HG03025 (cell line): ENCODE measurements around the gene NECAB3.
"Not testable (repeated sequence)": the region's sequence is repeated elsewhere in the genome, so short reads cannot be mapped to it uniquely, and the experiment has no call there.

Experiments used
- ATAC-seq: cut with Tn5 transposase; IDR thresholded peaks from one replicate; pipeline ENCODE4 v1.9.1; 2021; ENCODE audit warnings: mild to moderate bottlenecking, moderate library complexity; ENCODE audit not compliant: unreplicated experiment, low FRiP score

NECAB3 gene

DNA sequence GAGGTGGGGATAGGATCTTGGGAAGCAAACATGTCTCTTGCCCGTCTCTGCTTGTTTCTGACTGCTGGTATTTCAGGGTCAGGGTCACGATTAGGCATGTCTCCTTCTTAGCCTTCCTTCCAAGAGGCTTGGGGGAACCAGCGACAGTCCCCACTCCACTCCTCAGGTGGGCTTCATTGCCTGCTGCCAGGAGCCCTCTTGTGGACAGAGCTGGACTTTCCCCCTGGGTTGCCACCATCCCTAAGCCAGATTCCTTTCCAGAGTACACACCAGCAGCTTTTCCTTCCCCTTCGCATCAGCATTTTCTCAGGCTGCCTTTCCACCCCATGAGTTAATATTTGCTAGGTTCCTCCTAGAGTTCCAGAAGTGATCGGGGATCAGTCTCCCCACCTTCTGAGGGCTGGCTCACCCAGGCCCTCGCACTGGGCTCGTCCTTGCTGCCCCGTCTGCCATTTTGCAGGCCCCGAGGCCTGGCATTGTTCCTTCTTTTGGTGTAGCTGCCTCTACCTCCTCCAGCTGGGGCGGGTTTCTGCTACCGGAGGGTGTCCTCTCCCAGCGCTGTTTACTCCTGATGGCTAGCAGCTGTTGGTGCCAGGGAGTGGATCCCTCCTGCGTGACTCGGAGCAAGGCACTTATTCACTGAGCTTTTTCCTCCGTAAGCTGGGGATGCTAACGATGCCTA lies 20.9 kb downstream of the NECAB3 start:
- ATAC-seq, result no peak

DNA sequence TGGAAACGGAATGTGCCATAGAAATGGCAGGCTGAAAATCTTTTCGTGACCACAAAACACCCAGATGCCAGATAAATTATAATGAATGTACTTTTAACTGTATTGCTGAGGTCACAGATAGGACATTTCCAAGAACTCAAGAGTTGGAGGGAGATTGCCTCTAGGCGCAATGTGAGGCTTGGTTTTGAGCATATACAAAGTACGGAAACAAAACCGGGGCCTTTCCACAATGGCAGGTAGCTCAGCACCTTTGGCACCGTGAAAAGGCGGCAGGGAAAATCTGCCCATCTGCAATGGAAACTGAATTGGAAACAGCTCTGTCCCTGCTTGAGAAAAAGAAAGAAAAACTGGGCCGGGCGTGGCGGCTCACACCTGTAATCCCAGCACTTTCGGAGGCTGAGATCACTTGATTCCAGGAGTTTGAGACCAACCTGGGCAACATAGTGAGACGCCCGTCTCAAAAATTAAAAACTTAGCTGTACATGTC lies 22.6 kb downstream of the NECAB3 start:
- no peak for ATAC-seq

- no peak for ATAC-seq
Observed at GRCh38 chr20:33650753-33651561, 23.3 kb downstream of the NECAB3 start.

GRCh38 chr20:33650111-33650752 lies 24.0 kb downstream of the NECAB3 start:
- ATAC-seq, result no peak

DNA sequence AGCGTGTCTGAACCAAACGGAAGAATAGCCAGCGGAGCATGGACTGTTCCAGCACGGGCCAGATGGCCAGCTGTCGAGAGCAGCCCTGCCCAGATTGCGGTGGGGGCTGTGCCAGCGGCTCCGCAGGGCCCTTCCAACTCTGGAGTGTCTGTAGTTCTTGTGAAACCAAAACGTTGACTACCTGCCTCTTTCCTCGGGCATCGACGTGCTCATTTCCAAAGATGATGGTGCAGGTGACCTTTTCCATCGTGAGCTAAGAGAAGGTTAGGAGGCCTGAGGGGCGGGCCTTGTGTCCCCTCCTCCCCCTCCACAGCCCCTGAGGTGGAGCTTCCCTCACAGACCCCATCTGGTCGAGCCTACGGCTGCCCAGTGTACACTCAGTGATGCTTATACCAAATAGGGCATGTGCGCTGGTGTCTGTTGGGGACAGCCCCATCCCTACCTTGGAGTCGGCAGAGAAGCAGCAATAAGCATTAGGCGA lies 25.0 kb downstream of the NECAB3 start:
- ATAC-seq, result no peak

DNA sequence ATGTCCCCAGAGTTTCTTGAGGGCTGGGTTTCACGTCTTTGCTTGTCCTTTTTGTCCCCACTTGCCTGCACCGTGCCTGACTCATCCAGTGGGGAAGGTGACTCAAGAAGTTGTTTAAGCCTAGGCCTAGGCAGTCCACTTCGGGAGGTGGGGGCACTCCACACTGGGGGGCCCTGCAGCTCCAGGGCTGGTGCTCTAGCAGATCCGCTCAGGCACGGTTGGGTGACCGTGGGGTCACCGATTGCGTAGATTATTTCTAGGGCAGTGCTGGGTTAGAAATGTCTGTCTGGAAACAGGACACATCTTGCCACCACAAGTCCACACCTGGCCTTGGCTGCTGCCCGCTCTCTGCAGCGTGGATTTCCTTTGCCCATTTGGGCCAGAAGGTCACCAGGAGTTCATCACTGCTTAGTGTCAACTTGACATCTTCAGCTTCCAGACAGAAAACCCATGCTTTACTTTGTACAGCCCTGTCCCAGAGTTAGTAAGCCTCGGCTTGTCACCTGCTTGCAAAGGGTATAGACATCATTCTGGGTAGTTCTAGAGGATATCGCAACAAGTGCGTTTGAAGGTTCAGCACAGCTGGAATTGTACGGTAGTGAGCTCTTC lies 25.7 kb downstream of the NECAB3 start:
- no peak for ATAC-seq

DNA sequence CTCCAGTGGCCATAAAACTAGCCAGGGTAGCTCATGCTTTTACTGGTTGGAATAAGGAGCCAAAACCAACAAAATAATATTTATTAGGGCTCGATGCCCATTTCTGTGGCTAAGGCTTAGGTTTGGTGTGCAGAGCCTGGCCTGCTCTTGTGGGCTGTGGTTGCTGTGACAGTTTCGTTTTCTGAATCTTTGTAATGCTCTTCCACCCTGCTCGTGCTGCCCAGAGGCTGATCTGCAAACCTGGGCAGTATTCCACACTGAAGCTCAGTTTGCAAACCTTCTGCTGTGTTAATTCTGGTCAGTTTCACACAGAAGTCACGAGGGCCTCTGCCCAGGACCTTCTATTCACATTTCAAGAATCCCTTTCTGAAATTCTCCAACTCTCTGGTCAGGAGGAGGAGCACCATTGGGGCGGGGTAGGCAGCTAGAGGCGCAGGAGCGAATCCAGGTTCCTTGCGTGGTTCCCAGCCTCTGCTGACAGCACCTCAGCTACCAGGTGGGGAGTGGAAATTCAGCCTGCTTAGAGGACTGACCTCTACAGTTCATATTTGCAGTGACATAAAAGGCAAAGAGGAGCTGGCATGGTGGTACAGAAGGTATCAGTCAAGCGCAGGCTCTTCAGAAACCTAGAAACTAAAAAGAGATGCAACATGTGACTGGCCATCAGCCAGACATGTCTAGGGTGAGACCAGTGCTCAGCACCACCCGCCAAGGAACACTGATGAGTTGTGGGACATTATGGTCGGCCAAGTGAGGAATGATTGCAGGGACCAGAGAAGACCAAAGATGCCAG lies 26.4 kb downstream of the NECAB3 start:
- ATAC-seq, result no peak

DNA sequence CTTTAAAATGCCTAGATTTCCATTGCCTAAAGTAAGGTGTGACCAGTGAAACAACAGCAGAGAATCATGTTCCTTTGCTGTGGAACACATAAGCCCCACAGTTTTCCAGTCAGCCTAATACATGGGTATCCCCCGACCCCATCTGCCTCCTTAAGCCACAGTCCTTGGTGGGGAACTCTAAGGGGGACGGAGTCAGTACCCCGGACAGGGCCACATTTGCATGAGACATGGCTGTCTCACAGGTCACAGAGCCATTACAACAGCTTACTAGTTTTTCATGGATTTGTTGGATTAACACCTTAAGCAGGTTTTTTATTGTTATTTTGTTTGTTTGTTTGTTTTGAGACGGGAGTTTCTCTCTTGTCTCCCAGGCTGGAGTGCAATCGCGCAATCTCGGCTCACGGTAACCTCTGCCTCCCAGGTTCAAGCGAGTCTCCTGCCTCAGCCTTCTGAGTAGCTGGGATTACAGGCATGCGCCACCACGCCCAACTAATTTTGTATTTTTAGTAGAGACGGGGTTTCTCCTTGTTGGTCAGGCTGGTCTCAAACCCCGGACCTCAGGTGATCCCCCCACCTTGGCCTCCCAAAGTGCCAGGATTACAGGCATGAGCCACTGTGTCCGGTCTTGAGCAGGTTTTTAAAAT lies 27.1 kb downstream of the NECAB3 start:
- not testable (repeated sequence) for ATAC-seq

DNA sequence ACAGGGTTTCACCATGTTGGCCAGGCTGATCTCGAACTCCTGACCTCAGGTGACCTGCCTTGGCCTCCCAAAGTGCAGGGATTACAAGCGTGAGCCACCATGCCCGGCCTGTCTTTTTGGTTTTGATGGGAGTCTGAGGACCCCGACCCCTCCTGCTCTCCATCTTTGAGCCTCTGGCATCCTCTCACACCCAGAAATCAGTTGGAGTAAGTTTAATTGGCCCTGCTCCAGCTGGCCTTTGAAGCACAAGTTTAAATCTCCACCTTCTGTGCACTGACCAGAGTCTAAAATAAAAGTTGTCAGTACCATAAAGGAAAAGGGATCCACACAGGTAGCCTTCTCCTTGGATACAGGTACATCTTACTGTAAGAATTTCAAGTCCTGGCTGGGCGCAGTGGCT lies 28.0 kb downstream of the NECAB3 start:
- no peak for ATAC-seq

GRCh38 chr20:33645396-33645795 lies 28.8 kb downstream of the NECAB3 start:
- no peak for ATAC-seq

- ATAC-seq, result no peak
Observed at GRCh38 chr20:33645072-33645358, 29.2 kb downstream of the NECAB3 start.

DNA sequence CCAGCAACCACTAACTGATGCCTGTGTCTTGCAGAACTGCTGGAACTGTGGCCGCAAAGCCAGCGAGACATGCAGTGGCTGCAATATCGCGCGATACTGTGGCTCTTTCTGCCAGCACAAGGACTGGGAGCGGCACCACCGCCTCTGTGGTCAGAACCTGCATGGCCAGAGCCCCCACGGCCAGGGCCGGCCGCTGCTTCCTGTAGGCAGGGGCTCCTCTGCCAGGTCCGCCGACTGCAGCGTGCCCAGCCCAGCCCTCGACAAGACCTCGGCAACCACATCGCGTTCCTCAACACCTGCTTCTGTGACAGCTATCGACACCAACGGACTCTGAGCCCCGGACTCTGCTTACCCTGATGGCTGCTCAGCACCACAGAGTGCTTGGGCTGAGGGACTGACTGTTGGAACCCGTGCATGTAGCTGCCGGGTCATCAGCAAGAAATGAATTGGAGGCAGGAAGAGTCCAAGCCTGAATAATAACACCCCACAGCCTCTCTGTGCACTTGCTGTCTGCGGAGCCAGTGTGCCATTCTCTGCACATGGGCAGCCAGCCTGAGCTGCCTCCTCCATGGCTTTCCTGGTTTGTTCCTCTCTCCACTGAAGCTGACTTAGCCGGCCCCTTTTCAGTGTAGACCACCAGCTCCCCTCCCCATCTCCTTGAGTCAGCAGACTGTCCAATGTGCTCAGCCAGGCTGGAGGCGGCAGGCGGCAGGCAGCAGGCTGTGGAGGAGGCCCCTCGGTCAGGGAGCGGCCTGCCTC lies 29.7 kb downstream of the NECAB3 start:
- no peak for ATAC-seq

GRCh38 chr20:33640287-33640686 lies 33.9 kb downstream of the NECAB3 start:
- no peak for ATAC-seq

DNA sequence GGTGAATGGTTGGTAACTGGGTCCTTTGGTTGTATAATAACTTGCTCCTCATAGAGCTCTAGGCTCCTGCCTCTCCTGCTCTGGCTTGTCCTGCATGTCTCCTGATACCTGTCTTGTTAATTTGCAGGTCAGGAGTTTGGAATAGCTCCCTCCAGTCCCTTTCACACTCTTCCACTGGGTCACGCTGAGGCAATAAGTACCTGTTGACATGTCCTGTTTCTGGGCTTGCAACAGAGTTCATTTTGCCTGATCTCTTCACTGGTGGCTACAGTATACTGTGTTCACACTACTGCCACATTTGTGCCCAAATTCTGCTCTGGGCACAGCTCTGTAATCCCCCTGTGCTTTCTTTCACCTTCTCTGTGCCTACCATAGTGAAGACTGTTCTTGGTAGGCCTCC lies 37.5 kb downstream of the NECAB3 start:
- no peak for ATAC-seq

- no peak for ATAC-seq
Observed at GRCh38 chr20:33635341-33635740, 38.9 kb downstream of the NECAB3 start.

DNA sequence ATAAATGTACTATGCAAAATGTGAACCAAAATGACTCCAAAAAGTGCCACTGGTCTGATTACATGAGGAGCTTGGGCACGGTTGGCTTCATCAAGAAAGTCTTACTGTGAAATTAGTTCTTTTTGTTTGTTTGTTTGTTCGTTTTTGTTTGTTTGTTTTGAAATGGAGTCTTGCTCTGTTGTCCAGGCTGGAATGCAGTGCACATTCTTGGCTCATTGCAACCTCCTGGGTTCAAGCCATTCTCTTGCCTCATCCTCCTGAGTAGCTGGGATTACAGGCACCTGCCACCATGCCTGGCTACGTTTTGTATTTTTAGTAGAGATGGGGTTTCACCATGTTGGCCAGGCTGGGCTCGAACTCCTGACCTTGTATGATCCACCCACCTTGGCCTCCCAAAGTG lies 42.3 kb downstream of the NECAB3 start:
- ATAC-seq, result not testable (repeated sequence)

- ATAC-seq, result no peak
Observed at GRCh38 chr20:33630507-33630906, 43.7 kb downstream of the NECAB3 start.

DNA sequence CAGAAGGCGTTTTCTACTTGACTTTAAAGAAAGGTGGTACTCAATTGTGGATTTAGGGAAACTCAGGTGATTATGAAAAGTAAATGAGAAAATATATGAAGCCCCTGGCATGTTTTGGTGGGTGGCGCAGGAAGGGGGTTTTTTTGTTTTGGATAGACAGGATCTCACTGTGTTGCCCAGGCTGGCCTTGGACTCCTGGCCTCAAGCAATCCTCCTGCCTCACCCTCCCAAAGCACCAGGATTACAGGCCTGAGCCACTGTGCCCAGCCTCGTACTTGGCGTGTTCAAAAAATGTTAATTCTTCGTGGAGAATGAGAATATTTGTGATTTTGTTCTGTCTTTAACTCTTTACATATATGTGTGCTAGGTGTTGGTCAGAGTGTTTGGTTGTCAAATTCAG lies 44.2 kb downstream of the NECAB3 start:
- ATAC-seq, result no peak

GRCh38 chr20:33629533-33629932 lies 44.7 kb downstream of the NECAB3 start:
- no peak for ATAC-seq
